ENCODE data around the gene TBC1D20. TPM values are rescaled to one million over a fixed set of nuclear protein-coding genes. Genes with fewer than 3 reads are reported as not detected.

TBC1D20 gene
- total and polyA plus RNA-seq, 2 donors = 26.9 to 37.0 TPM

DNA sequence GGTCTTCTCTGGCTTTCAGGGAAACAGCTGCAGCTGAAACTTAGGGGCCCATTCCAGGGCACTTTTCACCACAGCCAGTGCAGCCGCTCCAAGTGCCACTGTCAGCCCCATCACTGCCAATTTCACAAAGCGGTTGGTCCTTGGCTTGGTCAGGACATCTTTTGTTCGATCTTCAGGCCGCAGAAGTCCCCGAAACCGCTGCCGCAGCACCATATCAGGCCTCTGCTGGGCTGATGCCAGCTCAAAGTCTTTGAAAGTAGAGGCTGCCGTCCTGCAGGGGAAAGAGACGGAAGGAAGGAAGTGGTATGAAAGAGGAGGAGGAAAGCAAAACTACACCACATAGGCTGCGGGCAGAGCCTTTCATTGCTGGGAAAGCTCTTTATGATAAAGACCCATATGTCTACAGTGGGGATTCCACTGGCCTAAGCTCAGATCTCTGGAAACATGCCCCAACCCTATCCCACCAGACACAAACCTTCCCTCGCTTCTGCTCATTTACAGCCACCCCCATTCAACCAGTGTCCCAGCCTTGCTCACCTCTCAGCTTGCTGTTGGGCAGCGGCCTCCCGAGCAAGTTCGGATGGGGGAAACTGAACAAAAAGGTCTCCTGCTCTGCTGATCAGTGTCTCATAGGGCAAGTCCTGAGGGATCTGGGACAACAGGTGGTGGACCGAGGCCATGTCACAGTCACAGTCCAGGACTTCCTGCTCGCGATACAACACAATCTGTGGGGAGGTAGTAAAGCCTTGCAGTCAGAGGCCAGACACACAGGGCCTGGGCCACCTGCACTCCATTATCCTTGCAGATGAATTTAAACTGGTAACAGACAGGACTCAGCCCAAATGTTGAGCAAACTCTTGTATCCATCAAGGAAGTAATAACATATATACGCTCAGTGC lies 23.5 kb downstream of the TBC1D20 start:
- H3K4me1 ChIP-seq (ENCODE audit: insufficient read depth) = no peaks in the 10 kb centered on the region
- 76% methylated on average over 18 of the region's 18 CpGs for WGBS
- H3K4me3 ChIP-seq (ENCODE audit: low read depth, low read length) = no peak overlapping the region
- H3K27ac ChIP-seq (ENCODE audit: low read depth) = no peak overlapping the region
- no peak for DNase-seq (ENCODE audit: extremely low spot score)
- H3K36me3 ChIP-seq (ENCODE audit: insufficient read depth) = peaks cover 3% of the 10 kb centered on the region

DNA sequence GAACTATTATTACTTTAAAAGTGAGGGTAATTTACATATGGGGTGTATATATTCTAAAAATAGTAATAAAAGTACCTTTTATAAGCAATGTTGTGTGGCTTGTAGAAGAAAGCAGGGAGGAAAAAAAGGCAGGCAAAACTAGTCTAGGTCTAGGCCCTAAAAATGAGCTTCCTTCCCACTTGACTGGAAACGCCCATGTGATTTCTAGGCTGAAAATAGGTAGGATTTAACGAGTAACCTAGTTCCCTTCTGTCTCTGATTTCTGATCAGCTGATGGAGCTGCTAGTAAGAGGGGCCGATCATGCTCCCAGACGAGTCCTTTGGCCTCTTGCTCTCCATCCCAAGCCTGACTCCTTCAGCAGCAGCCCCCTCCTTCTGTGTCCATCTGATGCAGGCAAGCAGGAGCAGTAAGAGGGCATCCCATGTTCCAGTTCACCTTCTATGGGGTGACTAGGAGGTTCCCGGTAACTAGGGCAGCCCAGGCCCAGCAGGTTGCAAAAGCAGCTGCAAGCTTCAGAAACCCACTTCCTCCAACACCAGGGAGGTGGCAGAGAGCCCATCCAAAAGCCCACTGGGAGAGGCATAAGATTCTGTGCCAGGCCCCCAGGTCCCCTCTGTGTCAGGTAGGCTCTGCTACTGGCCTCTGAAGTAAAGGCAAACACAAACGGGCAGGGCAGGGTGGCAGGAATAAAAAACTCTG lies 24.4 kb downstream of the TBC1D20 start:
- Histone ChIP-seq H3K4me3 (ENCODE audit: low read depth, low read length) (no peak overlapping the region), H3K36me3 (ENCODE audit: insufficient read depth) (peaks cover 3% of the 10 kb centered on the region), H3K27ac (ENCODE audit: low read depth) (no peak overlapping the region), H3K4me1 (ENCODE audit: insufficient read depth) (no peaks in the 10 kb centered on the region)
- DNase-seq (ENCODE audit: extremely low spot score) = no peak
- 79% methylated on average over 6 of the region's 6 CpGs for WGBS

DNA sequence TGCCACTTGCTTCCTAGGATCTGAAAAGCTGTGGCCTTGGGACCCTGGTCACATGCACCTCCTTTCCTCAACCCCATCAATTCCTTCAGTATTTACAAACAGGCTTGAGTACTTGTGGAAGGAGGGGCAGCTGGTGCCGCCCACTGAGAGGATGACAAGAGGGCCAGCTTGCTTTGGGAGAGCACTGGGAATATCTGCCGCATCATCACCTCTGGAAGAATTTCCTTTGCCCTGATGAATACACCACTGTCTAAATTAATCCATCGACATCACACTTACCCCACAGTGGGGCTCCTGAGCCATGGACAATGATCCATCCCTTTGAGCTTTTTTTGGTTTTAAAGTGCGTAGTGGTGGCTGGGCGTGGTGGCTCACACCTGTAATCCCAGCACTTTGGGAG lies 25.9 kb downstream of the TBC1D20 start:
- WGBS = 96% methylated on average over 5 of the region's 5 CpGs
- peaks cover 3% of the 10 kb centered on the region for H3K36me3 ChIP-seq (ENCODE audit: insufficient read depth)

DNA sequence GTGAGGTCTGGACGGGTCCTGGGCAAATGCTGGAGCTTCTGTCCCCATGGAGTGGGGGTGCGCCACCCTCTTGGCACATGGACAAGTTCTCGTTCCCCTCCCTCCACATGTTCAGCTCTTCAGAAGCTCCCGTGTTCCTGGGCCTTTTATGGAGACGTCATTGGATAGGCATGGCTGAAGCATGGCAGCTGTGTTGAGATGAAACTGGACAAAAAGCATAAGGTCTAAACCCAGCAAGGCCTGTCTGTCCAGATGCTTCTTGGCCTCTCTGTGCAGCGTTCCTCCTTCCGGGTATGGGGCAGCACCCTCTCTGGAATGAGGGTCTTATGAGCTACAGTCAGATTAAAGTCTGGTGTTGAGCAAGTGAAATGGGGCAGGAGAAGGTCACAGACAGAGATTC lies 26.8 kb downstream of the TBC1D20 start:
- peaks cover 5% of the 10 kb centered on the region for H3K36me3 ChIP-seq (ENCODE audit: insufficient read depth)
- no peak for DNase-seq (ENCODE audit: extremely low spot score)
- H3K4me1 ChIP-seq (ENCODE audit: insufficient read depth) = no peaks in the 10 kb centered on the region
- 62% methylated on average over 7 of the region's 7 CpGs for WGBS
- no peak overlapping the region for H3K4me3 ChIP-seq (ENCODE audit: low read depth, low read length)
- H3K27ac ChIP-seq (ENCODE audit: low read depth) = no peak overlapping the region

More for the DNA sequence above, 25.9 kb downstream of the TBC1D20 start:
- no peak for DNase-seq (ENCODE audit: extremely low spot score)
- Histone ChIP-seq H3K4me3 (ENCODE audit: low read depth, low read length) (no peak overlapping the region), H3K27ac (ENCODE audit: low read depth) (no peak overlapping the region), H3K4me1 (ENCODE audit: insufficient read depth) (no peaks in the 10 kb centered on the region)

DNA sequence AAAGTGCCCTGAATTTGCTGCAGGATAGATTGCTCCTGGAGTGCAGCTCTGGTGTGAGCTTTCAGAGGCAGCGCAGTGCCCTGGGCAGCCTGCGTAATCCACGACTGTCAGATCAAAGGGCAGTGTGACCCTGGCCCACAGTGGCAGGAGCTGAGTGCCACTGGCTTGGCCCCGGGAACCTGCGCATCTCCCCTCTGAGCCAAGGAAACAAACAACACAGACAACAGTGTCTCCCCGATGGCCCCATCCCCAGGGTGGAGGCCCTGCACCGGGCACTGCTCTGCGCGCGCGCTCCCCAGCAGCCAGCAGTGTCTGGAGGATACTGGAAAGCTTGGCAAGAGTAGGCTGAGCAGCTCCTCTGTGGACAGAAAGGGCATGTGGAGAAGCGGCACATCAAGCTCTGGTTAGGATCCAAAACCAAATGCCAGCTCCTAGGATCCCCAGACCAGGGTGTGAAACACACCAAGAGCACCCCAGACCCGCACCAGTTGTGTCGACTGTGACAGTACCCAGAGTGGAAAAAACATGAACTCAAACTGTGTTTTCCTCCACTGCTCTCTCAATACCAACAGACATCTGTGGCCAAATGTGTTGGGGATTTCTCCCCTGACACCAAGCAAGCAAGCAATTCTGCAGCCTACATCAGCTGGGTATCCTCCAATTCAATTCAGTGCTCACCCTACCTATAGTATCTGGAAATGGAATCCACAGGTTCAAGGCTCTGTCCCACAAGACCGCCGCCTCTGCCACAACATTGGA lies 27.5 kb downstream of the TBC1D20 start:
- H3K27ac ChIP-seq (ENCODE audit: low read depth) = no peak overlapping the region
- WGBS = 85% methylated on average over 16 of the region's 16 CpGs
- H3K4me1 ChIP-seq (ENCODE audit: insufficient read depth) = no peaks in the 10 kb centered on the region
- H3K36me3 ChIP-seq (ENCODE audit: insufficient read depth) = peaks cover 5% of the 10 kb centered on the region
- DNase-seq (ENCODE audit: extremely low spot score) = no peak
- H3K4me3 ChIP-seq (ENCODE audit: low read depth, low read length) = no peak overlapping the region

DNA sequence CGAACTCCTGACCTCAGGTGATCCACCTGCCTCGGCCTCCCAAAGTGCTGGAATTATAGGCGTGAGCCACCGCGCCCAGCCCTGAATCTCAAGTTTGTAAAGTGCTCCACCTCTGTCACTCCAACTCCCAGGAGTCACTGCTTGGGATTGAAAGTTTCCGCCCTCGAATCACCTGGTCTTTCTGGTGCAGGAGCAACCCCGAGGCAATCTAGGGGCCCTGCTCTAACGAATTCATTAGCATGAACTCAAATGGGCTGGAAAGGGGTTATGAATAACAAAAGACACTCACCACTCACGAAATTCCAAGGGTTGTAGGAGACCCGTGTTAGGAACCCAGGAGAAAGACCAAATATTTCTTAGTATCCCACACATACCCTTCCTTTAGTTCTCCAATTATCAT lies 28.1 kb downstream of the TBC1D20 start:
- Histone ChIP-seq H3K36me3 (ENCODE audit: insufficient read depth) (peaks cover 5% of the 10 kb centered on the region), H3K4me3 (ENCODE audit: low read depth, low read length) (no peak overlapping the region), H3K27ac (ENCODE audit: low read depth) (no peak overlapping the region), H3K4me1 (ENCODE audit: insufficient read depth) (no peaks in the 10 kb centered on the region)
- WGBS = 69% methylated on average over 11 of the region's 11 CpGs
- no peak for DNase-seq (ENCODE audit: extremely low spot score)

DNA sequence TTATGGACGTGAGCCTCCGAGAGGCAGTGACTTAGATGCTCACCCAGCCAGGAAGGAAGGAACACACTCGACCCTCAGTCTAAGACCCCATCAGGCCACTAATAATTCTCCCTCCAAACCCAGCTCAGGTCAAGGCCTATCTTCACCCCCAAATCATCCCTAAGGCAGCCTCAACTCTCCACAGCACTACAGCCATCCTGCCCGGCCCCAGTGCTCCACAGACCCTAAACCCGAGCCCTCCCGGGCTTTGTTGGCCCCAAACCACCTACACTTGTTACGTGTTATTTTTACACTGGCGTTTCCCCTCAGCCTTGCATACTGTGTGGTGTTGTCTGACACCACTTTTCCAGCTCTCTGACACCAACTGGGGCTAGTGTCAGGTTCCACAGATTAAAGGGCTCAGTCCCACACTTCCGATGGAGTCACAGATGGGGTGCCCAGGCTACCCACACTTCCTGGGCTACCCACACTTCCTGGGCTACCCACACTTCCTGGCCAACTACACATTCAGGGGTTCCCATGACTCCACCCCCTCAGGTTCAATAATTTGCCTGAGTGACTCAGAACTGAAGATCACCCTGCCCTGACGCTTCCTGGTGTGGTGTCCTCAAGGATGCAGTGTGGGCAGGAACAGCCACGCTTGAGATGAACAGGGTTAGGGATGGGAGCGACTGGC lies 28.9 kb downstream of the TBC1D20 start:
- peaks cover 10% of the 10 kb centered on the region for H3K36me3 ChIP-seq (ENCODE audit: insufficient read depth)
- H3K27ac ChIP-seq (ENCODE audit: low read depth) = no peak overlapping the region
- DNase-seq (ENCODE audit: extremely low spot score) = no peak
- no peak overlapping the region for H3K4me3 ChIP-seq (ENCODE audit: low read depth, low read length)
- no peaks in the 10 kb centered on the region for H3K4me1 ChIP-seq (ENCODE audit: insufficient read depth)
- 76% methylated on average over 12 of the region's 12 CpGs for WGBS

DNA sequence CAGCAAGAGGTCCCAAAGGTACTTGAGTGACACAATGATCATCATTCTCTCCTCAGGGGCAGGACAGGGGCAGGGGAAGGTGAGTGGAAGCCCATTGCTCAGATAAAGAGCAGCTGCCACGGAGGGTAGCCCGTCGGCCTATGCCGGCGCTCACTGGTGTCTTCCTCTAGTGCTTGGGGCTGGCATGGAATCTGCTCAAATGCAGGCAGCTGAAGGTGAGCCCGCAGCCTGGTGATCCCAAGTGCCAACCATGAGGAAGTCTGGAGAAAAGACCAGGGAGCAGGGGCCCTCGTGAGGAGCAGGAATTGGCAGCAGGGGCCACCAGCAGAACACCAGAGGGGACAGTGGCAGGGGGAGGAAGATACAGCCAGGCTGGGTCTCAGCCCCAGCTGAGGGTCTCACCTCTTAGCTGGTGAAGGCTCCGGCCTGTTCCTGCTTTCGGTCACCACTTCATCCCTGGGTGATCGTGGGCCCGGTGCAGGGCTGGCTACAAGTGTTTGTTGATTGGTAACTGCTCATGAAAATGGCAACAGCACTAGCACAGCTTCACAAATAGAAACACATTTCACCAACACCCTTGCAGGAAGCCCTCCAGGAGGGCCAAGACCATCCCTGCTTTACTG lies 29.5 kb downstream of the TBC1D20 start:
- Histone ChIP-seq H3K4me1 (ENCODE audit: insufficient read depth) (no peaks in the 10 kb centered on the region), H3K4me3 (ENCODE audit: low read depth, low read length) (no peak overlapping the region), H3K27ac (ENCODE audit: low read depth) (no peak overlapping the region), H3K36me3 (ENCODE audit: insufficient read depth) (peaks cover 8% of the 10 kb centered on the region)
- no peak for DNase-seq (ENCODE audit: extremely low spot score)
- 88% methylated on average over 11 of the region's 11 CpGs for WGBS

DNA sequence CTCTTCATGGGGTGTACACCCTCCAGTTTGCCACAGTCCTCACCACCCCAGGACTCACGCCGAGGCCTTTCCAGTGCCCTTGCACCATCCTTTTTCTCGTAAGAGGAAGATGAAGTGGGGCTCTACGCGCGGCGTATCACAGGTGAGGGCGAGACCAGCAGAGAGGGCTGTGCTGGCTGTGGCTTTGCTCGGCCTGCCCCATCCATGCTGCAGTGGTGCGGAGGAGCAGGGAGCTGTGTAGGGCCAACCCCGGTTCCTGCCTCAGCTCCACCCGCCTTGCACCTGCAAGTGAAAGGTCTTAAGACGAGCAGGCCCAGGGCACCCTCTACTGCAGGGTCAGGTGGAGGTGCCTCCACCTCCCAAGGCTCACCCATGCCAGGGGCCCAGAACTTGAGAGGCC lies 30.1 kb downstream of the TBC1D20 start:
- H3K4me3 ChIP-seq (ENCODE audit: low read depth, low read length) = no peak overlapping the region
- no peak overlapping the region for H3K27ac ChIP-seq (ENCODE audit: low read depth)
- no peaks in the 10 kb centered on the region for H3K4me1 ChIP-seq (ENCODE audit: insufficient read depth)
- no peak for DNase-seq (ENCODE audit: extremely low spot score)
- H3K36me3 ChIP-seq (ENCODE audit: insufficient read depth) = peaks cover 7% of the 10 kb centered on the region
- 90% methylated on average over 13 of the region's 13 CpGs for WGBS

DNA sequence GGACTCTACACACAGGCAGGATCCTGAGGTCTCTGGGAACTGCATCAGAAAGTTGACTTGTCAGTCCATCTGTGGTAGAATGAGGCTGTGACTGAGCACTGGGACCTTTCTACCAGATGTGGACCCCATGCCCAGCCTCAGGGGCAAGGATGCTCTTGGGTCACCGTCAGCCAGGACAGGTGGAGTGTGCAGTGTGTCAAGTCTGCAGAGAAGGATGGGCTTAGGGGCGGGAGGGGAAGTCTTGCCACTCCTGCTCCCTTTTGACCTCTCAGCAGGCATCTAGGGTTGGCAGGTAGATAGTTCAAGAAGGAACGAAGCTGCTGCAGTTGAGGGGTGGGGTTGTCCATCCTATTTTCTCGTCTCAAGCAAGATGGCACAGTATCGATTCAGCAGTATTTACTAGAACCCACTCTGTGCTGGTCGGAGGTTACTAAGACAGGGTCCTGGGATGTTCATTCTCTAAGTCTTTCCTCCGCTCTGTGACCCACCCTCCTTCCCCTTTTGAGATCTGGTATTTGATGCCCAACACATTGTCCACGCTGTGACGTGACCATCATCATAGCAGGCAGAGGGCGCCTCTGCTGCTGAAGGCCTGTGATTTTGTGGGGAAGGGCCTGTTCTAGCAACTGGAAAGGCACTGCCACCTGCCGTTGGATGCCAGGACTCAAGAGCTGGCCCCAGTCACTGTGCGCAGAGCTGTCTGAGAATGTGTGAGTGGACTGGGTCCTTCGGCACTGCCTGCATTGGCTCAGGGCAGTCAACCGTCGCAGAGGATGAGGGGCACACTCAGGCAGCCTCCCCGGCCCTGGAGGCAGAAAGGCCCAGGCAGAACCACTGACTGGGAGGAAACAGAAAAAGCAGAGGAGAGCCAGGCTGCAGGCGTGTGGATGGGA lies 31.1 kb downstream of the TBC1D20 start:
- WGBS = 62% methylated on average over 17 of the region's 17 CpGs
- Histone ChIP-seq H3K36me3 (ENCODE audit: insufficient read depth) (peaks cover 7% of the 10 kb centered on the region), H3K27ac (ENCODE audit: low read depth) (no peak overlapping the region), H3K4me3 (ENCODE audit: low read depth, low read length) (no peak overlapping the region), H3K4me1 (ENCODE audit: insufficient read depth) (no peaks in the 10 kb centered on the region)
- no peak for DNase-seq (ENCODE audit: extremely low spot score)

DNA sequence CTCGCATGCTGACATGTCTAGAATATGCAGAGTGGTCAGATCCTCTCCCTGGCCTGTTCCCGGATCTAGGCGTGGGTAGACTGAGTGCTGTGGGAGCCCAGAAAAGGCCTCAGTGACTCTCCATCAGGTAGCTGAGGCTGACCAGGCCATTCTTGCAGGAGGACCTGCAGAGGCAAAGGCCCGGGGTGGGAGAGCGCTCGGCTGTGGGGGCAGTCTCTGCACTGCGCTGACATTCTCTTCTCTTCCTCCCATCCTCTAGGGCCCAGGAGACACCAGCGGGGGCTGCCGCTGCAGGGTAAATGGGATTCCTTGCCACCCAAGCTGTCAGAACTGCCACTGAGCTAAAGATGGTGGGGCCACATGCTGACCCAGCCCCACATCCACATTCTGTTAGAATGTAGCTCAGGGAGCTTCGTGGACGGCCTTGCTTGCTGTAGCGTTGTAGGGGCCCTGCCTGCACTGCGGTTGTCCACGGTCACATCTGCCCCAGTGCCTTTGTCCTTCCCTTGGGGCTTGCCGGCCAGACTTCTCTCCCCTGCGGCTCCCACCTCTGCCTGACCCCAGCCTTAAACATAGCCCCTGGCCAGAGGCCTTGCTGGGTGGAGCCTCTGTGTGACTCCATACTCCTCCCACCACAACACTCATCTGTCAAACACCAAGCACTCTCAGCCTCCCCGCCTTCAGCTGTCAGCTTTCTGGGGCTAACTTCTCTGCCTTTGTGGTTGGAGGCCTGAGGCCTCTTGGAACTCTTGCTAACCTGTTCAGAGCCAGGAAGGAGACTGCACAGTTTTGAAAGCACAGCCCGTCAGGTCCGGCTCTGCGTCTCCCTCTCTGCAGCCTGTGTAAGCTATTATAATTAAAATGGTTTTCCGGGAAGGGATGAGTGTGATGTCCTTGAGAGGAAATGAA lies 32.0 kb downstream of the TBC1D20 start:
- no peak overlapping the region for H3K4me3 ChIP-seq (ENCODE audit: low read depth, low read length)
- no peaks in the 10 kb centered on the region for H3K4me1 ChIP-seq (ENCODE audit: insufficient read depth)
- DNase-seq (ENCODE audit: extremely low spot score) = no peak
- 84% methylated on average over 21 of the region's 21 CpGs for whole genome bisulfite sequencing
- peaks cover 7% of the 10 kb centered on the region for H3K36me3 ChIP-seq (ENCODE audit: insufficient read depth)
- H3K27ac ChIP-seq (ENCODE audit: low read depth) = no peak overlapping the region

Data from urinary bladder (tissue), 4 donors.